Esophagus (tissue), 2 donors: ENCODE data around the gene ROBO4. TPM values are rescaled to one million over a fixed set of nuclear protein-coding genes. Genes with fewer than 3 reads are reported as not detected.
A peak's percentile ranks its signal among the peaks of the same experiment; 100 is the strongest.

Source experiments
- H3K27ac ChIP-seq, 2 donors: one replicate each; pipeline ENCODE4 v1.5.1; 2013; ENCODE audit warnings: low read depth in 2 of 2, mild to moderate bottlenecking in 2 of 2, inconsistent platforms in 1 of 2, low read length in 1 of 2, moderate library complexity in 1 of 2
- H3K27me3 ChIP-seq, 2 donors: one replicate each; pipeline ENCODE4 v1.6.1; 2013; ENCODE audit warnings: low read length in 2 of 2, control low read depth in 1 of 2, mild to moderate bottlenecking in 1 of 2; ENCODE audit not compliant: insufficient read depth in 2 of 2, control insufficient read depth in 1 of 2
- H3K36me3 ChIP-seq, 2 donors: one replicate each; pipeline ENCODE4 v1.6.1; 2013; ENCODE audit warnings: low read length in 1 of 2; ENCODE audit not compliant: control insufficient read depth in 2 of 2, insufficient read depth in 2 of 2
- H3K4me1 ChIP-seq, 2 donors: one replicate each; pipeline ENCODE4 v1.6.1; 2013; ENCODE audit warnings: low read length in 1 of 2; ENCODE audit not compliant: control insufficient read depth in 2 of 2, insufficient read depth in 2 of 2
- H3K4me3 ChIP-seq, 2 donors: one replicate each; pipeline ENCODE4 v1.5.1; 2013; ENCODE audit warnings: low read length in 2 of 2, mild to moderate bottlenecking in 2 of 2, low read depth in 1 of 2, moderate library complexity in 1 of 2
- H3K9me3 ChIP-seq, 2 donors: one replicate each; pipeline ENCODE4 v1.6.1; 2013; ENCODE audit warnings: mild to moderate bottlenecking in 2 of 2, low read depth in 1 of 2, low read length in 1 of 2, moderate library complexity in 1 of 2; ENCODE audit not compliant: control insufficient read depth in 2 of 2, insufficient read depth in 1 of 2
- WGBS, 2 donors: extraction: QIAGEN DNeasy Blood & Tissue Kit; methylation state at CpG; one replicate each; pipeline ENCODE4 v1.1.7; 2013; 5-methylcytosine and 5-hydroxymethylcytosine counted together
- polyA plus RNA-seq, 2 donors: library from polyadenylated mRNA; stranded (reverse); fragments of 200-250 nt; gene quantifications; one replicate each; pipeline ENCODE4 v1.2.3, GENCODE V29; 2013
- donor health status: healthy with polysubstance abuse.
- donor health status: Bipolar disorder and iron deficiency.

ROBO4 gene
- polyA plus RNA-seq, 2 donors, result 3.2 TPM

DNA sequence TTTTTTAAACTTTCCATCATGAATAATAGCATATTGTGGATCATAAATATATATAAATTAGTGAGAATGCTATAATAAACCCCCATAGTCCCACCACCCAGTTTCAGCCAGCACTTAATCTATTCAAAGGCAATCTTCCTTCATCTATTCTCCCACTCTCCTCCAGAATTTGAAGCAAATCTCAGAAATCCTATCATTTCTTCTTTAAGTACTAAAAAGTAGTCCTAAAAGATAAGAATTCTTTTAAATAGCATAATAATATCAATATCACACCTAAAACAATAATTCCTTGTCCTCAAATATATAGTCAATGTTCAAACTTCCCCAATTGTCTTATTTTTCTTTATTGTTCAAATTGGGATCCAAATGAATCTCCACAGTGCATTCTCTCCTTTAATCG, 57.0 kb downstream of the ROBO4 start:
- no peak overlapping the region for H3K4me3 ChIP-seq
- H3K27ac ChIP-seq, result no peak overlapping the region
- no peaks in the 10 kb centered on the region for H3K36me3 ChIP-seq
- peaks cover 0 to 25% of the 10 kb centered on the region in 2 donors for H3K27me3 ChIP-seq
- peaks cover 0 to 2% of the 10 kb centered on the region in 2 donors for H3K9me3 ChIP-seq
- 40 to 63% methylated on average over 1 of the region's 1 CpG for WGBS, 2 donors
- peaks cover 12 to 15% of the 10 kb centered on the region in 2 donors for H3K4me1 ChIP-seq

DNA sequence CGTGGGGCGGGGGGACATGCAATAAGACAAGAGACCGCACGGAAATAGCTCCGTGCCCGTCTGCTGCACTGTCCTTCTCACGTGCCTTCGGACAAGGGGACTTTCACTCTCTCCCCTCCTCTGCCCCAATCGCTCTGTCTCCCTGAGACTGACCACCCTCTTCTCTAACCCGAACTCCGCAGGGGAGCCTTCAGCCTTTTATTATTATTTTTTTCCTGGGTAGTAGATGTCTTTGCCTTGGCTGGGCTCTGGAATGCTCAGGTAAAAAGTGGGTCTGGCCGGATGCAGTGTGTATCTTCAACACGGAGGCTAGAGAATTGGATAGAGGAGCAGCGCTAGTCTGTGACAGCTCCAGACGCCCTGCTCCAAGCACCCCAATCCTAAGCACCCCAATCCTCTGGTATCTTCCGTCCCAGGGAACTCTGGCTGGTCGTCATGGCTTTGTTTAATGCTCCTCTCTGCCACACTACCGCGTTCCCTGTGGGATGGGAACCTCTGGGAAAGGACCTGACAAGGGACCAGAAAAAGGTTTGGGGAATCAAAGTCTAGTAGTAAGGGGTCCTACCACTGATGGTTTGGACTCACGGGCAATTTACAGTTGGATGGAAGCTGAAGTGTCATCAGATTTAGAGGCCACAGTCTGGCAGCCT, 57.6 kb downstream of the ROBO4 start:
- H3K9me3 ChIP-seq, result peaks cover 0 to 2% of the 10 kb centered on the region in 2 donors
- H3K27ac ChIP-seq, result no peak overlapping the region
- peak overlapping the region in 1 of 2 donors; percentile 31 for H3K4me3 ChIP-seq
- peaks cover 0 to 25% of the 10 kb centered on the region in 2 donors for H3K27me3 ChIP-seq
- WGBS, 2 donors, result 15 to 24% methylated on average over 20 of the region's 20 CpGs
- peaks cover 12 to 15% of the 10 kb centered on the region in 2 donors for H3K4me1 ChIP-seq
- H3K36me3 ChIP-seq, result no peaks in the 10 kb centered on the region

- Histone ChIP-seq H3K36me3 (no peaks in the 10 kb centered on the region), H3K27me3 (peaks cover 0 to 25% of the 10 kb centered on the region in 2 donors), H3K9me3 (peaks cover 0 to 2% of the 10 kb centered on the region in 2 donors), H3K4me3 (peak overlapping the region; percentile 18 to 31), H3K27ac (no peak overlapping the region), H3K4me1 (peaks cover 12 to 13% of the 10 kb centered on the region in 2 donors)
- 1 to 2% methylated on average over 86 to 87 of the region's 87 CpGs for WGBS, 2 donors
Observed at GRCh38 chr11:124839128-124839971, 58.3 kb downstream of the ROBO4 start.

DNA sequence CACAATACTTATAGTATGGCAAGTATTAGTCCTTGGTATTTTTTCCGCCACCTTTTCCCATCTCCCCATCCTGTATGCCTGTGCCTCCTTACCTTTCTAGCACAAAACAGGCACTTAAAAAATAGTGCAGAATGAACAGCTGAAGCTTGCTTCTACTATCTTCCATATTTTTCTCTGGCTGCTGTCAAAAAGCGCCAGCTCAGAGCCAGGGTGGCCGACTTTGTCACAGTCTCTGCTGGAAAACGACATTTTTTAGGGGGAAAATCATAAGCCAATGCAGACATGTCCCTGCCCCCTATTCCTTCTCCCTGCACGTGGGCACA, 58.9 kb downstream of the ROBO4 start:
- Histone ChIP-seq H3K9me3 (peaks cover 0 to 1% of the 10 kb centered on the region in 2 donors), H3K27me3 (peaks cover 0 to 24% of the 10 kb centered on the region in 2 donors), H3K27ac (no peak overlapping the region), H3K4me1 (peaks cover 12 to 13% of the 10 kb centered on the region in 2 donors), H3K4me3 (peak overlapping the region in 1 of 2 donors; percentile 31), H3K36me3 (no peaks in the 10 kb centered on the region)
- 37% methylated on average over 5 of the region's 5 CpGs for WGBS, 2 donors

DNA sequence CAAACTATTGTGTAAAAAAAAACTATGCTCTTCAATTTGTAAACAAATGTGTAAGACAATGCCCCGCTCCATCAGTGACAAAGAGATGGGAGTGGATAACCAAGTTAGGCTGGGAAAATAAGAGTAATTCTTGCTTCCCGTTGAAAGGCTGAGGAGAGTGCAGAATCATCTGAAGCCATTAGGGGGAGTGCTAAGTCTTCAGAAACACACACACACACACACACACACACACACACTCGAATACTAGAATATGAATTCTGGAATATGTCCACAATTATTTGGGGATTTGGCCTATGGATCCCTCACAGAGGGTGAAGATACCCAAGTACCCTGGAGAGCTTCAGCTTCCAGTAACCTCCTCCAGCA, 60.2 kb downstream of the ROBO4 start:
- WGBS, 2 donors, result 23 to 25% methylated on average over 3 of the region's 3 CpGs
- Histone ChIP-seq H3K36me3 (no peaks in the 10 kb centered on the region), H3K27me3 (peaks cover 0 to 18% of the 10 kb centered on the region in 2 donors)

DNA sequence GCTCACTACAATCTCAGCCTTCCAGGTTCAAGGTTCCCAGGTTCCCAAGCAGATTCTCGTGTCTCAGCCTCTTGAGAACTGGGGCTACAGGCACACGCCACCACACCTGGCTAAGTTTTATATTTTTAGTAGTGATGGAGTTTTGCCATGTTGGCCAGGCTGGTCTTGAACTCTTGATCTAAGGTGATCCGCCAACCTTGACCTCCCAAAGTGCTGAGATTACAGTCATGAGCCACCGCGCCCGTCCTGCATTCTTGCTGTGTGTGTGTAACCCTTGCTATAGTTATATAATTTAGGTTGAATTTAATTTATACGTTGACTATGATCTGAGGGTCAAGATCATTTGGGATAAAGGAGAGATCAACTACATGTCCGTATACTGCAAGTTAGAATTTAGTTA, 61.7 kb downstream of the ROBO4 start:
- 85 to 89% methylated on average over 8 of the region's 8 CpGs for WGBS, 2 donors
- H3K4me3 ChIP-seq, result no peak overlapping the region

More for the DNA sequence above, 60.2 kb downstream of the ROBO4 start:
- Histone ChIP-seq H3K27ac (no peak overlapping the region), H3K9me3 (no peaks in the 10 kb centered on the region), H3K4me3 (no peak overlapping the region), H3K4me1 (peaks cover 12 to 13% of the 10 kb centered on the region in 2 donors)

GRCh38 chr11:124834526-124835180, 63.0 kb downstream of the ROBO4 start:
- Histone ChIP-seq H3K27me3 (peaks cover 2 to 9% of the 10 kb centered on the region in 2 donors), H3K4me1 (peaks cover 8 to 9% of the 10 kb centered on the region in 2 donors), H3K4me3 (no peak overlapping the region), H3K9me3 (no peaks in the 10 kb centered on the region), H3K36me3 (no peaks in the 10 kb centered on the region), H3K27ac (no peak overlapping the region)
- 63 to 71% methylated on average over 3 of the region's 3 CpGs for WGBS, 2 donors

More for the DNA sequence above, 61.7 kb downstream of the ROBO4 start:
- Histone ChIP-seq H3K4me1 (peaks cover 12 to 13% of the 10 kb centered on the region in 2 donors), H3K27me3 (peaks cover 2 to 14% of the 10 kb centered on the region in 2 donors), H3K36me3 (no peaks in the 10 kb centered on the region), H3K27ac (no peak overlapping the region), H3K9me3 (no peaks in the 10 kb centered on the region)

Other genes starting within 250 kb of the ROBO4 start
- gene SIAE, start 224.1 kb downstream of the ROBO4 start, polyA plus RNA-seq, result 10 to 100 TPM in 1 of 2 donors, 1 to 10 TPM in 1; 9.0 to 11.6 TPM
- gene SPA17, start 224.0 kb downstream of the ROBO4 start, polyA plus RNA-seq, result 1 to 10 TPM; 7.1 to 7.8 TPM
- 1 to 10 TPM; 1.6 to 3.1 TPM for gene NRGN, start 157.9 kb downstream of the ROBO4 start, polyA plus RNA-seq
- gene VSIG2, start 145.6 kb downstream of the ROBO4 start, polyA plus RNA-seq, result 10 to 100 TPM in 1 of 2 donors, 1 to 10 TPM in 1; 9.7 to 51.4 TPM
- gene ESAM, start 135.6 kb downstream of the ROBO4 start, polyA plus RNA-seq, result 10 to 100 TPM; 16.8 to 34.1 TPM
- 1 to 10 TPM; 3.8 to 9.3 TPM for gene MSANTD2, start 97.5 kb downstream of the ROBO4 start, polyA plus RNA-seq
- 10 to 100 TPM in 1 of 2 donors, 1 to 10 TPM in 1; 8.6 to 20.6 TPM for gene ROBO3, start 32.4 kb downstream of the ROBO4 start, polyA plus RNA-seq
- gene HEPN1, start 21.4 kb upstream of the ROBO4 start, polyA plus RNA-seq, result not detected
- under 1 TPM; 0.02 TPM for gene HEPACAM, start 38.2 kb upstream of the ROBO4 start, polyA plus RNA-seq
- gene CCDC15, start 56.3 kb upstream of the ROBO4 start, polyA plus RNA-seq, result under 1 TPM; 0.69 to 0.87 TPM
- 10 to 100 TPM; 21.7 to 27.0 TPM for gene SLC37A2, start 165.4 kb upstream of the ROBO4 start, polyA plus RNA-seq
- gene TMEM218, start 213.8 kb upstream of the ROBO4 start, polyA plus RNA-seq, result 10 to 100 TPM; 11.5 to 18.8 TPM